Kidney (tissue), 22 donors: ENCODE data around the gene PUM1. TPM values are rescaled to one million over a fixed set of nuclear protein-coding genes. Genes with fewer than 3 reads are reported as not detected.
A peak's percentile ranks its signal among the peaks of the same experiment; 100 is the strongest.

Experiments used
- DNase-seq, 5 donors: peaks; one replicate each; pipeline ENCODE4 v3.0.0-alpha.2; 2013 to 2020
- FAIRE-seq: peaks from 2 replicates; lab custom pipeline; 2012; peaks lifted over from hg19 to GRCh38; lab: Jason Lieb, UNC
- H3K27ac ChIP-seq, 2 donors: one replicate each; pipeline ENCODE4 v1.7.0; 2013; ENCODE audit warnings: low read depth in 2 of 2, low read length in 2 of 2, inconsistent platforms in 1 of 2
- H3K27me3 ChIP-seq: one replicate; pipeline ENCODE4 v1.7.1; 2013; ENCODE audit warnings: low read length, inconsistent platforms; ENCODE audit not compliant: control insufficient read depth, insufficient read depth
- H3K36me3 ChIP-seq, 3 donors: one replicate each; pipeline versions ENCODE4 v1.7.0 to v1.7.1; 2013; ENCODE audit warnings: low read length in 3 of 3, control low read depth in 1 of 3, inconsistent platforms in 1 of 3; ENCODE audit not compliant: insufficient read depth in 3 of 3, control insufficient read depth in 2 of 3
- H3K4me1 ChIP-seq, 3 donors: one replicate each; pipeline versions ENCODE4 v1.7.0 to v1.7.1; 2013; ENCODE audit warnings: low read length in 3 of 3, inconsistent platforms in 1 of 3, low read depth in 1 of 3; ENCODE audit not compliant: control insufficient read depth in 2 of 3, insufficient read depth in 2 of 3
- H3K4me3 ChIP-seq, 3 donors: one replicate each; pipeline versions ENCODE4 v1.7.0 to v1.8.1; 2013; ENCODE audit warnings: low read length in 3 of 3, control low read depth in 1 of 3, inconsistent platforms in 1 of 3
- H3K9ac ChIP-seq, 3 donors: one replicate each; pipeline versions ENCODE4 v1.7.0 to v1.7.1; 2013; ENCODE audit warnings: low read length in 3 of 3, control low read depth in 1 of 3, inconsistent platforms in 1 of 3
- H3K9me3 ChIP-seq, 3 donors: one replicate each; pipeline versions ENCODE4 v1.7.0 to v1.7.1; 2013; ENCODE audit warnings: low read length in 3 of 3, control low read depth in 1 of 3, inconsistent platforms in 1 of 3; ENCODE audit not compliant: control insufficient read depth in 2 of 3, insufficient read depth in 1 of 3
- intact Hi-C: fragments of 100-400 bp; cut with DNase I; formaldehyde crosslinking; loops from one replicate; pipeline ENCODE4 v1.11.1; 2022
- long read RNA-seq, 10 donors: library from polyadenylated mRNA in 1 of 10; unstranded in 1 of 10; transcript quantifications; one replicate each; pipeline ENCODE4 v2.0.0 and lab custom pipeline, GENCODE V29; 2021 to 2026
- polyA plus RNA-seq: library from polyadenylated mRNA; stranded (reverse); fragments of 350-450 nt; fragmentation: Illumina TruSeq; extraction: RNeasy Lipid Tissue Mini Kit (QIAGEN cat#74804); gene quantifications from one replicate; pipeline ENCODE4 v1.2.3, GENCODE V29; 2014; ENCODE audit warnings: low read depth, low replicate concordance; ENCODE audit not compliant: insufficient read depth
- total RNA-seq: library from RNA; stranded (reverse); fragmentation: NEBNext Ultra II Directional; extraction: Animal tissue kit (Norgen Biotek cat#: 25700); gene quantifications from one replicate; pipeline ENCODE4 v1.2.1, GENCODE V29; 2021
- TF ChIP-seq, protein P1 (sequence below): IDR thresholded peaks from 3 replicates; pipeline ENCODE4 v1.5.1; 2012; ENCODE audit warnings: mild to moderate bottlenecking, moderate library complexity, borderline replicate concordance; ENCODE audit not compliant: insufficient read depth; ENCODE audit errors: extremely low read depth
- donor health status: control.
- donor health status: control.
- donor health status: control.
- donor health status: control.
- donor health status: control.
- donor health status: DM: yes; HTN: yes; CAD: no.
- donor health status: Normal renal cell carcinoma (clear cell type).

Gene PUM1, protein sequence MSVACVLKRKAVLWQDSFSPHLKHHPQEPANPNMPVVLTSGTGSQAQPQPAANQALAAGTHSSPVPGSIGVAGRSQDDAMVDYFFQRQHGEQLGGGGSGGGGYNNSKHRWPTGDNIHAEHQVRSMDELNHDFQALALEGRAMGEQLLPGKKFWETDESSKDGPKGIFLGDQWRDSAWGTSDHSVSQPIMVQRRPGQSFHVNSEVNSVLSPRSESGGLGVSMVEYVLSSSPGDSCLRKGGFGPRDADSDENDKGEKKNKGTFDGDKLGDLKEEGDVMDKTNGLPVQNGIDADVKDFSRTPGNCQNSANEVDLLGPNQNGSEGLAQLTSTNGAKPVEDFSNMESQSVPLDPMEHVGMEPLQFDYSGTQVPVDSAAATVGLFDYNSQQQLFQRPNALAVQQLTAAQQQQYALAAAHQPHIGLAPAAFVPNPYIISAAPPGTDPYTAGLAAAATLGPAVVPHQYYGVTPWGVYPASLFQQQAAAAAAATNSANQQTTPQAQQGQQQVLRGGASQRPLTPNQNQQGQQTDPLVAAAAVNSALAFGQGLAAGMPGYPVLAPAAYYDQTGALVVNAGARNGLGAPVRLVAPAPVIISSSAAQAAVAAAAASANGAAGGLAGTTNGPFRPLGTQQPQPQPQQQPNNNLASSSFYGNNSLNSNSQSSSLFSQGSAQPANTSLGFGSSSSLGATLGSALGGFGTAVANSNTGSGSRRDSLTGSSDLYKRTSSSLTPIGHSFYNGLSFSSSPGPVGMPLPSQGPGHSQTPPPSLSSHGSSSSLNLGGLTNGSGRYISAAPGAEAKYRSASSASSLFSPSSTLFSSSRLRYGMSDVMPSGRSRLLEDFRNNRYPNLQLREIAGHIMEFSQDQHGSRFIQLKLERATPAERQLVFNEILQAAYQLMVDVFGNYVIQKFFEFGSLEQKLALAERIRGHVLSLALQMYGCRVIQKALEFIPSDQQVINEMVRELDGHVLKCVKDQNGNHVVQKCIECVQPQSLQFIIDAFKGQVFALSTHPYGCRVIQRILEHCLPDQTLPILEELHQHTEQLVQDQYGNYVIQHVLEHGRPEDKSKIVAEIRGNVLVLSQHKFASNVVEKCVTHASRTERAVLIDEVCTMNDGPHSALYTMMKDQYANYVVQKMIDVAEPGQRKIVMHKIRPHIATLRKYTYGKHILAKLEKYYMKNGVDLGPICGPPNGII
- 150 TPM for total RNA-seq
- 19.1 TPM for polyA plus RNA-seq
- long read RNA-seq, donor 1, full-length matches to known transcripts = 3 of 54 reads
- long read RNA-seq, donor 1, partial matches to known transcripts = 51 of 54 reads
- long read RNA-seq, donor 1, other reads (novel, unspliced or antisense) = 0 of 54 reads
- long read RNA-seq, donor 2, full-length matches to known transcripts = 4 of 40 reads
- long read RNA-seq, donor 2, partial matches to known transcripts = 36 of 40 reads
- long read RNA-seq, donor 2, other reads (novel, unspliced or antisense) = 0 of 40 reads
- long read RNA-seq, donor 3, full-length matches to known transcripts = 1 of 7 reads
- long read RNA-seq, donor 3, partial matches to known transcripts = 6 of 7 reads
- long read RNA-seq, donor 3, other reads (novel, unspliced or antisense) = 0 of 7 reads
- long read RNA-seq, donor 4, full-length matches to known transcripts = 4 of 9 reads
- long read RNA-seq, donor 4, partial matches to known transcripts = 5 of 9 reads
- long read RNA-seq, donor 4, other reads (novel, unspliced or antisense) = 0 of 9 reads
- long read RNA-seq, donor 5, partial matches to known transcripts = 0 of 1 reads
- long read RNA-seq, donor 5, other reads (novel, unspliced or antisense) = 0 of 1 reads
- long read RNA-seq, donor 6 = 0 reads
- long read RNA-seq, donor 7, full-length matches to known transcripts = 14 of 90 reads
- long read RNA-seq, donor 7, partial matches to known transcripts = 12 of 90 reads
- long read RNA-seq, donor 7, other reads (novel, unspliced or antisense) = 64 of 90 reads
- long read RNA-seq, donor 8, full-length matches to known transcripts = 1 of 47 reads
- long read RNA-seq, donor 8, partial matches to known transcripts = 46 of 47 reads
- long read RNA-seq, donor 8, other reads (novel, unspliced or antisense) = 0 of 47 reads
- long read RNA-seq, donor 9, partial matches to known transcripts = 14 of 15 reads
- long read RNA-seq, donor 9, other reads (novel, unspliced or antisense) = 0 of 15 reads
- long read RNA-seq, donor 10 = 0 reads

DNA sequence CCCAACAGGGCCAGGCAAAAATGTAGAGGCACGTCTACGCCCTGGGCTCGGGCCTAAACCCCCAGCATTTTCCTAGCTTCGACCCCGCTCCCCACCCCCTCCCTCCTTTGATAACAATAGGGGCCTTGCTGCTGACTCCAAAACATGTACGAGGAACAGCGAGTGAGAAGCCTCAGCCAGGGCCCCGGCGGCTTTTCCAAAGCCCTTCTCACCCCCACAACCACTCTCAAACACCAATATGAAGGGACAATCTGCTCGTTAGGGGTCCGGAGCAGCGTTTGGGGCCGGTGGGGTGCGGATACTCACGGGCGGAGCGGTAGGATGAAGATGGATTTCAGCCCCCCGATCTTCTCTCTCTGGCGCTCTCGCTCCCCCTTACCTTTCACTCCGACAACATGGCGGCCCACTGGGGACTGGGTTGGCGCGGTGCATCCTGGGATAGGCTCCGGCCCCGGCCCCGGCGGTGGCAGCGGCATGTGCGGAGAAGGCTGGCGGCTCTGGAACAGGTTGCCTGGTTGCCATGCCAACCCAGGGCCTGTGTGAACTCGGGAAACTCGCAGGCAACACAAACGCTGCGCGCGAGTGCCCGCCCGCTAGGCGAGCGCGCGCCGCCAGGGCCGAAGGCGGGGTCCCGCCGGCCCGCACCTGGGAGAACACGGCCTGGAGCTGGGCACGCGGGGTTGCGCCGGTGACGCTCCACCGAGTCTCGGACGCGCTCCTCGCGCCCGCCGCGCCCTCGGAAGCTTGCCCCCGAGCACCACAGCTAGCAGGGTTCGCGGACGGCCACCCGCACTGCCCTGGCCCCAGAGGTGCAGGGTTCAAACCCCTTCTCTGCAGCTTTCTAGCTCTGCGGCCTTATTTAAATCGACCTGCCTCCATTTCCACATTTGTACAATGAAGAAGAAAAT lies at the start of gene PUM1:
Gene PUM1 (minus strand): TSS at position 408 of the 908 bp plus-strand sequence. CDS start 6,151 bp downstream, outside the sequence.
- FAIRE-seq = no peak
- intact Hi-C loops = no loop called here

DNA sequence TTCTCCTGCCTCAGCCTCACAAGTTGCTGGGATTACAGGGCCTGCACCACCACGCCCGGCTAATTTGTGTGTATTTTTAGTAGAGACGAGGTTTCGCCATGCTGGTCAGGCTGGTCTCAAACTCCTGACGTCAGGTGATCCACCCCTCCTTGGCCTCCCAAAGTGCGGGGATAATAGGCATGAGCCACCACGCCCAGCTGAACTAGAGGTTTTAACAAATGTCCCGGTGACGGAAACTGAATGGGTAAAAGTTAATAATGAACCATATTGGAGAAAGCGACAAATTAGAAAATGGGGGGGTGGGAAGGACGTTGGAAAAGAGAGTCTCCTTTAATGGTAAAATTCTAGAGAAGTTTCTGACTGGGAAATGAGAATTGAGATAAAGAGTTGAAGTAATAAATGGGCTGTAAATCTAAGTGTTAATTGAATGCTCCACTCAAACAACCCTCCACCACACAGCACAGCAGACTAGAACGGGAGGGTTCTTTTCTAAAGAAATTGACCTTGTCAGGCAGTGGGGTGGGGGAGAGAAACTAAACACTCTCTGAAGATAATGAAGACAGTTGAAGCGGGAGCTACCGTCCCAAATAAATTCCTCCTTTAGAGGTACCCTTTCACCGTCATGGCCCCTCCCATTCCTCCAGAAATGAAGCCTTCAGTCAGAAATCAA lies 46.9 kb upstream of the PUM1 start:
- DNase-seq = peak in 4 of 5 donors; percentile 46 to 61 (median 49)
- Histone ChIP-seq H3K27me3 (no peaks in the 10 kb centered on the region), H3K9me3 (no peaks in the 10 kb centered on the region), H3K9ac (no peak overlapping the region), H3K27ac (no peak overlapping the region), H3K4me1 (no peaks in the 10 kb centered on the region), H3K36me3 (no peaks in the 10 kb centered on the region), H3K4me3 (peak overlapping the region in 1 of 3 donors; percentile 43)
- FAIRE-seq = no peak
- intact Hi-C loops = no loop called here
- TF ChIP-seq, protein P1, sequence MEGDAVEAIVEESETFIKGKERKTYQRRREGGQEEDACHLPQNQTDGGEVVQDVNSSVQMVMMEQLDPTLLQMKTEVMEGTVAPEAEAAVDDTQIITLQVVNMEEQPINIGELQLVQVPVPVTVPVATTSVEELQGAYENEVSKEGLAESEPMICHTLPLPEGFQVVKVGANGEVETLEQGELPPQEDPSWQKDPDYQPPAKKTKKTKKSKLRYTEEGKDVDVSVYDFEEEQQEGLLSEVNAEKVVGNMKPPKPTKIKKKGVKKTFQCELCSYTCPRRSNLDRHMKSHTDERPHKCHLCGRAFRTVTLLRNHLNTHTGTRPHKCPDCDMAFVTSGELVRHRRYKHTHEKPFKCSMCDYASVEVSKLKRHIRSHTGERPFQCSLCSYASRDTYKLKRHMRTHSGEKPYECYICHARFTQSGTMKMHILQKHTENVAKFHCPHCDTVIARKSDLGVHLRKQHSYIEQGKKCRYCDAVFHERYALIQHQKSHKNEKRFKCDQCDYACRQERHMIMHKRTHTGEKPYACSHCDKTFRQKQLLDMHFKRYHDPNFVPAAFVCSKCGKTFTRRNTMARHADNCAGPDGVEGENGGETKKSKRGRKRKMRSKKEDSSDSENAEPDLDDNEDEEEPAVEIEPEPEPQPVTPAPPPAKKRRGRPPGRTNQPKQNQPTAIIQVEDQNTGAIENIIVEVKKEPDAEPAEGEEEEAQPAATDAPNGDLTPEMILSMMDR = no peak

More for the DNA sequence above, at the start of gene PUM1:
- DNase-seq = peak; percentile 99 to 100 (median 99)
- Histone ChIP-seq H3K36me3 (no peaks in the 10 kb centered on the region), H3K27ac (peak within 1 kb of the TSS; percentile 97 to 98), H3K27me3 (no peaks in the 10 kb centered on the region), H3K9me3 (no peaks in the 10 kb centered on the region), H3K4me1 (peaks cover 0 to 7% (median 7%) of the 10 kb centered on the region in 3 donors), H3K9ac (peak within 1 kb of the TSS; percentile 93 to 100 (median 100)), H3K4me3 (peak within 1 kb of the TSS; percentile 77 to 96 (median 95))
- TF ChIP-seq, protein P1 = no peak
